Measurements from ENCODE around the gene PRSS53.

Gene PRSS53

GRCh38 chr16:31114468-31114867, 25.7 kb upstream of the PRSS53 start:
- no peak overlapping the region for H3K4me3 ChIP-seq (ENCODE audit: low read depth, low read length)
- no peak for TF ChIP-seq CTCF (IDR thresholded peaks at IDR 0.05; ENCODE audit: low read depth, low read length)

- no peak overlapping the region for H3K4me3 ChIP-seq (ENCODE audit: low read depth, low read length)
Observed at GRCh38 chr16:31113121-31114120, 24.7 kb upstream of the PRSS53 start.

GRCh38 chr16:31112711-31113110, 24.0 kb upstream of the PRSS53 start:
- TF ChIP-seq CTCF (IDR thresholded peaks at IDR 0.05; ENCODE audit: low read depth, low read length), result no peak
- no peak overlapping the region for H3K4me3 ChIP-seq (ENCODE audit: low read depth, low read length)

More at GRCh38 chr16:31113121-31114120, 24.7 kb upstream of the PRSS53 start:
- TF ChIP-seq CTCF (IDR thresholded peaks at IDR 0.05; ENCODE audit: low read depth, low read length), result no peak

GRCh38 chr16:31111881-31112466, 23.2 kb upstream of the PRSS53 start:
- H3K4me3 ChIP-seq (ENCODE audit: low read depth, low read length), result no peak overlapping the region
- TF ChIP-seq CTCF (IDR thresholded peaks at IDR 0.05; ENCODE audit: low read depth, low read length), result no peak

- no peak overlapping the region for H3K4me3 ChIP-seq (ENCODE audit: low read depth, low read length)
- no peak for TF ChIP-seq CTCF (IDR thresholded peaks at IDR 0.05; ENCODE audit: low read depth, low read length)
Observed at GRCh38 chr16:31110106-31111034, 21.6 kb upstream of the PRSS53 start.

GRCh38 chr16:31109622-31110021, 20.9 kb upstream of the PRSS53 start:
- TF ChIP-seq CTCF (IDR thresholded peaks at IDR 0.05; ENCODE audit: low read depth, low read length), result no peak

More at GRCh38 chr16:31109622-31110021, 20.9 kb upstream of the PRSS53 start:
- H3K4me3 ChIP-seq (ENCODE audit: low read depth, low read length), result no peak overlapping the region

All from WI38 (cell line).